BLaER1 (cell line): Measurements from ENCODE around the gene RHOD.
A peak's percentile ranks its signal among the peaks of the same experiment; 100 is the strongest.

Experiments used
- H3K27ac ChIP-seq: shearing (Covaris generic); formaldehyde crosslinking; 2 replicates; pipeline ENCODE4 v1.8.1; 2022
- H3K27me3 ChIP-seq: shearing (Covaris generic); formaldehyde crosslinking; 2 replicates; pipeline ENCODE4 v1.8.1; 2022
- H3K36me3 ChIP-seq: shearing (Covaris generic); formaldehyde crosslinking; 2 replicates; pipeline ENCODE4 v1.8.1; 2022
- H3K4me1 ChIP-seq: shearing (Covaris generic); formaldehyde crosslinking; 2 replicates; pipeline ENCODE4 v1.8.1; 2022
- H3K4me2 ChIP-seq: shearing (Covaris generic); formaldehyde crosslinking; 2 replicates; pipeline ENCODE4 v1.8.1; 2022
- H3K4me3 ChIP-seq: shearing (Covaris generic); formaldehyde crosslinking; 2 replicates; pipeline ENCODE4 v1.8.1; 2022
- H3K9ac ChIP-seq: shearing (Covaris generic); formaldehyde crosslinking; 2 replicates; pipeline ENCODE4 v1.8.1; 2022
- H3K9me3 ChIP-seq: shearing (Covaris generic); formaldehyde crosslinking; 2 replicates; pipeline ENCODE4 v1.8.1; 2022
- H4K20me1 ChIP-seq: shearing (Covaris generic); formaldehyde crosslinking; 2 replicates; pipeline ENCODE4 v1.8.1; 2022
- Cebpa-rat ChIP-seq: shearing (Covaris generic); IDR thresholded peaks from 2 replicates; pipeline ENCODE4 v1.8.1; 2022

Gene RHOD

DNA sequence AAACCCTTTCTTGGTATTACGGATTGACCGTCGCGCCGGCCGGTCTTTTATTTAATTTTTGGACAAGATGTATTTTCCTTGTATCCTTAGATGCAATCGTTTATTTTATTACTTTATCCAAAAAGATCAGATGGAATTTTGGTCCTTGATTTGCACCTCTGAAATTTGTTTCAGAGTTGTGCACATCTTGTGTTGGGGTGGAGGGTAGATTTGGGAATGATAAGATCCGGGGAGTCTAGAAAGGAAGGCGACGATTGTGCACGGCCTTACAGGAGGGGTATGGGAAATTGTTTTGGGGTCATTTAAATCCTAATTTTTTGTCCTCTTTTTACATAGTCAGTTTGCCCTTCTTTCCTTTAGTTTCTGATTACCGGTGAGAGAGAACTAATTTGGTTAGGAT is 63.8 kb downstream of the RHOD start:
- H3K4me3 ChIP-seq = peak overlapping the region; percentile 100
- peak overlapping the region; percentile 75 for H3K4me2 ChIP-seq
- no peak for TF ChIP-seq Cebpa-rat
- peak overlapping the region; percentile 98 for H3K27ac ChIP-seq
- no peaks in the 10 kb centered on the region for H3K9me3 ChIP-seq
- H3K4me1 ChIP-seq = peaks cover 37% of the 10 kb centered on the region
- peaks cover 30% of the 10 kb centered on the region for H3K27me3 ChIP-seq
- peak overlapping the region; percentile 98 for H3K9ac ChIP-seq
- peaks cover 31% of the 10 kb centered on the region for H3K36me3 ChIP-seq
- peaks cover 63% of the 10 kb centered on the region for H4K20me1 ChIP-seq

DNA sequence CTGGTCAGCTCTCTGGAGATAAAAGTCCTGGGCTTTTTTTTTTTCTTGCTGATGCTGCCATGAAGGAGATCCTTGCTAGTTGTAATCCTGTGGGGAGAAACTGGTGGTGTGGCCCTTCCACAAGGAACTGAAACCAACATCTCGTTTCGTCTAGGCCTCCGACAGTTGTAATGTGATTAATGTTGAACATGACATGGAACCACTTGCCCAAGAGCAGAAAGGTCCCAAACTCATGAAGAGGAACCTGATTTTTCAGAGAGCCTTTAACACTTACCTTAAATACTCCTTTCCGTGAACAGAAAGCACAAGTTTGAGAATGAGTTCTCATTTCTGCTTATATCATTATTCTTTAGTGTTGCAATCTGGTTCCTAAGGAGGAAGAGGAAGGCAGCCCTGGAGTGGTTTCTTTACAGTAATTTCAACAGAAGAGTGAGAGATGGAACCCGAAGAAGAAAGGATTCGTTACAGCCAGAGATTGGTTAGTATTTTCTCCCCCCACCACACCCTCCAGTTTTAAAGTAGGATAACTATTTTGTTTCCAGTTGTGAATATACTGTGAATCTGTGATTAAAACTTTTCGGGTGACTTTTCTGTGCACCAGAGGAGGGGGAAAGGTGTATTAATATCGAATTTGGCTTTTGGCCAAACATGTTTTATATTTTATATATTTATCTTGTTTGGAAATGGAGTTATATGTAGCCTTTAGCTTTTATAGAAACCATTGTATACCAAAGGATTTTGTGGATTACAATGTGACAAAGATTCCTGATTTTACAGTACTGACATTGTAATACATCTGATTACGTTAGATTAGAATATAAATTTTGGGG is 64.4 kb downstream of the RHOD start:
- H3K27me3 ChIP-seq = peaks cover 24% of the 10 kb centered on the region
- peaks cover 38% of the 10 kb centered on the region for H3K36me3 ChIP-seq
- peaks cover 38% of the 10 kb centered on the region for H3K4me1 ChIP-seq

More for the DNA sequence above, 64.4 kb downstream of the RHOD start:
- Histone ChIP-seq H3K4me2 (peak overlapping the region; percentile 75), H3K9ac (peak overlapping the region; percentile 98), H3K27ac (peak overlapping the region; percentile 98), H4K20me1 (peaks cover 69% of the 10 kb centered on the region), H3K4me3 (peak overlapping the region; percentile 100), H3K9me3 (no peaks in the 10 kb centered on the region)
- TF ChIP-seq Cebpa-rat = no peak
